Neutrophil (primary cell): ENCODE results near the gene ANKRD39.

Source experiments
- H3K27ac ChIP-seq: fragments of 200-600 bp; sonication (generic); 2 replicates; pipeline ENCODE4 v1.5.1; 2016; ENCODE audit warnings: mild to moderate bottlenecking, moderate library complexity
- H3K27me3 ChIP-seq: fragments of 200-600 bp; sonication (generic); 2 replicates; pipeline ENCODE4 v1.6.0; 2016; ENCODE audit warnings: mild to moderate bottlenecking
- H3K36me3 ChIP-seq: fragments of 200-600 bp; sonication (generic); 2 replicates; pipeline ENCODE4 v1.5.1; 2017
- H3K4me1 ChIP-seq, 2 experiments: fragments of 200-600 bp in 1 of 2; sonication (generic) in 1 of 2; 1 replicate in 1 of 2; 2 replicates in 1 of 2; pipeline versions ENCODE4 v1.5.1 to v1.6.1; 2013 to 2016; ENCODE audit warnings: low read depth in 1 of 2, low read length in 1 of 2, mild to moderate bottlenecking in 1 of 2, moderate library complexity in 1 of 2; ENCODE audit not compliant: control insufficient read depth in 1 of 2, insufficient read depth in 1 of 2
- H3K4me3 ChIP-seq, 2 experiments: fragments of 200-600 bp in 1 of 2; sonication (generic) in 1 of 2; 1 replicate in 1 of 2; 2 replicates in 1 of 2; pipeline ENCODE4 v1.5.1; 2013 to 2016; ENCODE audit warnings: low read depth in 1 of 2, low read length in 1 of 2, mild to moderate bottlenecking in 1 of 2, moderate library complexity in 1 of 2
- H3K9me3 ChIP-seq: fragments of 200-600 bp; sonication (generic); 2 replicates; pipeline ENCODE4 v1.5.1; 2016
- TF ChIP-seq, protein P1 (sequence below): fragments of 200-600 bp; sonication (generic); IDR thresholded peaks from 2 replicates; pipeline ENCODE4 v1.5.1; 2016; ENCODE audit warnings: antibody characterized with exemption

Gene ANKRD39

GRCh38 chr2:96859681-96860064 is 1.9 kb upstream of the ANKRD39 start:
- Histone ChIP-seq H3K9me3 (no peaks in the 10 kb centered on the region), H3K27ac (no peak overlapping the region), H3K4me1 (peaks cover 37 to 54% of the 10 kb centered on the region in 2 experiments), H3K36me3 (no peaks in the 10 kb centered on the region), H3K4me3 (no peak overlapping the region), H3K27me3 (peaks cover 61% of the 10 kb centered on the region)
- TF ChIP-seq, protein P1, sequence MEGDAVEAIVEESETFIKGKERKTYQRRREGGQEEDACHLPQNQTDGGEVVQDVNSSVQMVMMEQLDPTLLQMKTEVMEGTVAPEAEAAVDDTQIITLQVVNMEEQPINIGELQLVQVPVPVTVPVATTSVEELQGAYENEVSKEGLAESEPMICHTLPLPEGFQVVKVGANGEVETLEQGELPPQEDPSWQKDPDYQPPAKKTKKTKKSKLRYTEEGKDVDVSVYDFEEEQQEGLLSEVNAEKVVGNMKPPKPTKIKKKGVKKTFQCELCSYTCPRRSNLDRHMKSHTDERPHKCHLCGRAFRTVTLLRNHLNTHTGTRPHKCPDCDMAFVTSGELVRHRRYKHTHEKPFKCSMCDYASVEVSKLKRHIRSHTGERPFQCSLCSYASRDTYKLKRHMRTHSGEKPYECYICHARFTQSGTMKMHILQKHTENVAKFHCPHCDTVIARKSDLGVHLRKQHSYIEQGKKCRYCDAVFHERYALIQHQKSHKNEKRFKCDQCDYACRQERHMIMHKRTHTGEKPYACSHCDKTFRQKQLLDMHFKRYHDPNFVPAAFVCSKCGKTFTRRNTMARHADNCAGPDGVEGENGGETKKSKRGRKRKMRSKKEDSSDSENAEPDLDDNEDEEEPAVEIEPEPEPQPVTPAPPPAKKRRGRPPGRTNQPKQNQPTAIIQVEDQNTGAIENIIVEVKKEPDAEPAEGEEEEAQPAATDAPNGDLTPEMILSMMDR: no peak

- H3K36me3 ChIP-seq: no peaks in the 10 kb centered on the region
- TF ChIP-seq, protein P1: no peak
- H3K9me3 ChIP-seq: no peaks in the 10 kb centered on the region
- H3K4me1 ChIP-seq: peaks cover 37 to 50% of the 10 kb centered on the region in 2 experiments
- H3K27me3 ChIP-seq: peaks cover 56% of the 10 kb centered on the region
- peak overlapping the region; percentile 58 to 98 for H3K4me3 ChIP-seq
- no peak overlapping the region for H3K27ac ChIP-seq
Measured at GRCh38 chr2:96859099-96859649, 1.4 kb upstream of the ANKRD39 start.

- peak overlapping the region; percentile 74 for H3K27ac ChIP-seq
- TF ChIP-seq, protein P1: no peak
- peaks cover 37% of the 10 kb centered on the region for H3K27me3 ChIP-seq
- H3K9me3 ChIP-seq: no peaks in the 10 kb centered on the region
- H3K36me3 ChIP-seq: peaks cover 8% of the 10 kb centered on the region
- peak overlapping the region; percentile 58 to 98 for H3K4me3 ChIP-seq
- H3K4me1 ChIP-seq: peaks cover 22 to 28% of the 10 kb centered on the region in 2 experiments
Measured at GRCh38 chr2:96856776-96857666, 795 bp downstream of the ANKRD39 start.

DNA sequence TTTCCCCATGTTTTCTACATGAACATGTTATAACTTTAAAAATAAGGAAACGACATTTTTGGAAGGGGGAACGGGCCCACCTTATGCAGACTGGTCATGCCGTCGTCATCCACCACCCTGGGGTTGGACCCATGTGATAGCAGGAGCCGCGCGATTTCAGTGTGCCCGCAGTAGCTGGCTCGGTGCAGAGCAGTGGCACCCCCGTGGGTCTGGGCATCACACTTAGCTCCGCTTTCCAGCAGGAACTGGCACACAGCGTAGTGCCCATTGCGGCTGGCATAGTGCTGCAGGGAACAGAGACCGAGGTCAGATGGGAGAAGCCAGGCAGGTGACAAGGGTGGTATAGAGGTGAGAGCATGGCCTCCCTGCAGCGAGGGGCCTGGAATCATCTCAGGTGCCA is 4.5 kb downstream of the ANKRD39 start:
- Histone ChIP-seq H3K4me1 (peaks cover 9 to 12% of the 10 kb centered on the region in 2 experiments), H3K36me3 (peaks cover 27% of the 10 kb centered on the region), H3K9me3 (no peaks in the 10 kb centered on the region), H3K4me3 (no peak overlapping the region), H3K27me3 (no peaks in the 10 kb centered on the region), H3K27ac (no peak overlapping the region)
- TF ChIP-seq, protein P1: no peak

DNA sequence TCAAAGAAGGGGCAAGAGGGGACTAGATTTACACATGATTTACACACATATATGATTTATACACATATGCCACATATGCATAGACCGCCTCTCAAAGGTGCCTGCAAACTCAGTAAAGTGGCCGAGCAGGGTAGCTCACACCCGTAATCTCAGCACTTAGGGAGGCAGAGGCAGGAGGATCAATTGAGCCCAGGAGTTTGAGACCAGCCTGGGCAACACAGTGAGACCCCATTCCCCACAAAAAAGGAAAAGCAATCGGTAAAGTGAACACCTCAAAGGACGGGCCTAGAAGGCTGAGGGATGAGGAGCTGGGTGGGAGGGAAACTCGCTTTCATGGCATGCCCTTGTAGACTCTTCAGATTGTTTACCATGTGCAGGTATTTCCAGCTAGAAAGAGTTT is 5.1 kb downstream of the ANKRD39 start:
- Histone ChIP-seq H3K9me3 (no peaks in the 10 kb centered on the region), H3K27ac (no peak overlapping the region), H3K27me3 (no peaks in the 10 kb centered on the region), H3K4me3 (no peak overlapping the region), H3K36me3 (peaks cover 34% of the 10 kb centered on the region), H3K4me1 (peaks cover 9 to 11% of the 10 kb centered on the region in 2 experiments)
- TF ChIP-seq, protein P1: no peak
